Dorsolateral prefrontal cortex (tissue), 118 donors: ENCODE results near the gene C6orf47. TPM values are rescaled to one million over a fixed set of nuclear protein-coding genes. Genes with fewer than 3 reads are reported as not detected.

Experiments
- microRNA-seq, 43 experiments: library from miRNA; unstranded; fragments of <30 nt; microRNA quantifications; one replicate each; pipeline ENCODE4 v1.2.0, GENCODE V29; 2022
- total RNA-seq, 120 experiments: library from RNA; stranded (reverse); gene quantifications; one replicate each; pipeline versions ENCODE4 v1.2.3 to v1.2.4, GENCODE V29; 2022

C6orf47 gene
- total RNA-seq, 120 experiments from 2014 or later, result 10.7 to 19.7 (median 13.8) TPM

Small RNA genes within 50 kb of the gene (microRNA-seq; reads per million reads assigned to microRNA genes)
- gene MIR4646, result 0.70 to 10.0 (median 3.9) reads per million in 43 experiments
- 0 to 3.1 (median 0.42) reads per million in 43 experiments for gene MIR6832

Other genes with a start within 250 kb of the C6orf47 start
- 1 to 10 TPM in 84 of 120 experiments, under 1 TPM in 34, not detected in 2; 0.20 to 5.9 (median 1.4) TPM for gene MICB, start 162.6 kb downstream of the C6orf47 start, total RNA-seq
- not detected for gene MCCD1, start 131.8 kb downstream of the C6orf47 start, total RNA-seq
- 100 to 1,000 TPM; 154 to 265 (median 191) TPM for gene DDX39B, start 118.8 kb downstream of the C6orf47 start, total RNA-seq
- 100 to 1,000 TPM in 118 of 120 experiments, 10 to 100 TPM in 2; 80.0 to 352 (median 250) TPM for gene ATP6V1G2, start 114.2 kb downstream of the C6orf47 start, total RNA-seq
- 10 to 100 TPM; 13.8 to 27.3 (median 20.1) TPM for gene NFKBIL1, start 113.2 kb downstream of the C6orf47 start, total RNA-seq
- gene LTA, start 88.5 kb downstream of the C6orf47 start, total RNA-seq, result 1 to 10 TPM in 4 of 120 experiments, under 1 TPM in 44, not detected in 72; 0.30 to 1.9 (median 0.53) TPM
- 1 to 10 TPM in 5 of 120 experiments, under 1 TPM in 34, not detected in 81; 0.23 to 1.3 (median 0.41) TPM for gene TNF, start 85.2 kb downstream of the C6orf47 start, total RNA-seq
- 1 to 10 TPM in 33 of 120 experiments, under 1 TPM in 37, not detected in 50; 0.36 to 2.6 (median 0.98) TPM for gene LTB, start 78.4 kb downstream of the C6orf47 start, total RNA-seq
- 10 to 100 TPM in 51 of 120 experiments, 1 to 10 TPM in 69; 2.0 to 32.2 (median 9.3) TPM for gene LST1, start 74.5 kb downstream of the C6orf47 start, total RNA-seq
- gene NCR3, start 67.8 kb downstream of the C6orf47 start, total RNA-seq, result 1 to 10 TPM in 4 of 120 experiments, under 1 TPM in 3, not detected in 113; 0.69 to 1.9 (median 1.1) TPM
- 10 to 100 TPM in 90 of 120 experiments, 1 to 10 TPM in 30; 1.8 to 89.3 (median 13.8) TPM for gene AIF1, start 45.5 kb downstream of the C6orf47 start, total RNA-seq
- gene PRRC2A, start 40.1 kb downstream of the C6orf47 start, total RNA-seq, result 100 to 1,000 TPM; 158 to 273 (median 188) TPM
- gene BAG6, start 8.1 kb downstream of the C6orf47 start, total RNA-seq, result 100 to 1,000 TPM; 144 to 262 (median 206) TPM
- 1 to 10 TPM in 90 of 120 experiments, under 1 TPM in 22, not detected in 8; 0.56 to 5.0 (median 1.7) TPM for gene APOM, start 4.9 kb downstream of the C6orf47 start, total RNA-seq
- 10 to 100 TPM; 10.3 to 24.2 (median 15.8) TPM for gene GPANK1, start 4.2 kb upstream of the C6orf47 start, total RNA-seq
- 100 to 1,000 TPM in 112 of 120 experiments, 10 to 100 TPM in 8; 85.2 to 151 (median 118) TPM for gene CSNK2B, start 5.3 kb upstream of the C6orf47 start, total RNA-seq
- gene LY6G5B, start 9.2 kb upstream of the C6orf47 start, total RNA-seq, result 10 to 100 TPM in 107 of 120 experiments, 1 to 10 TPM in 13; 6.4 to 36.1 (median 14.8) TPM
- gene LY6G5C, start 20.3 kb upstream of the C6orf47 start, total RNA-seq, result 10 to 100 TPM in 12 of 120 experiments, 1 to 10 TPM in 108; 1.3 to 14.3 (median 6.4) TPM
- 10 to 100 TPM; 43.5 to 81.1 (median 56.8) TPM for gene ABHD16A, start 42.5 kb upstream of the C6orf47 start, total RNA-seq
- not detected for gene LY6G6F, start 46.1 kb upstream of the C6orf47 start, total RNA-seq
- 1 to 10 TPM in 3 of 120 experiments, not detected in 117; 1.6 to 2.9 (median 1.7) TPM for gene LY6G6D, start 54.6 kb upstream of the C6orf47 start, total RNA-seq
- 1 to 10 TPM in 1 of 120 experiments, under 1 TPM in 10, not detected in 109; 0.42 to 1.3 (median 0.57) TPM for gene LY6G6C, start 61.0 kb upstream of the C6orf47 start, total RNA-seq
- 1 to 10 TPM in 1 of 120 experiments, under 1 TPM in 37, not detected in 82; 0.19 to 1.1 (median 0.37) TPM for gene MPIG6B, start 62.6 kb upstream of the C6orf47 start, total RNA-seq
- 10 to 100 TPM; 14.5 to 68.4 (median 29.2) TPM for gene DDAH2, start 68.5 kb upstream of the C6orf47 start, total RNA-seq
- gene CLIC1, start 75.8 kb upstream of the C6orf47 start, total RNA-seq, result 10 to 100 TPM in 119 of 120 experiments, 1 to 10 TPM in 1; 6.1 to 85.5 (median 25.3) TPM
- gene MSH5, start 79.2 kb upstream of the C6orf47 start, total RNA-seq, result 10 to 100 TPM in 56 of 120 experiments, 1 to 10 TPM in 63, under 1 TPM in 1; 0.83 to 23.4 (median 9.7) TPM
- gene SAPCD1, start 101.9 kb upstream of the C6orf47 start, total RNA-seq, result 1 to 10 TPM in 92 of 120 experiments, under 1 TPM in 10, not detected in 18; 0.54 to 7.7 (median 1.9) TPM
- 10 to 100 TPM in 116 of 120 experiments, 1 to 10 TPM in 4; 5.9 to 42.6 (median 21.4) TPM for gene VWA7, start 116.5 kb upstream of the C6orf47 start, total RNA-seq
- 10 to 100 TPM; 36.7 to 78.7 (median 56.4) TPM for gene VARS1, start 135.0 kb upstream of the C6orf47 start, total RNA-seq
- 10 to 100 TPM; 14.4 to 37.9 (median 25.8) TPM for gene LSM2, start 146.2 kb upstream of the C6orf47 start, total RNA-seq
- 10 to 100 TPM in 3 of 120 experiments, 1 to 10 TPM in 117; 3.0 to 12.0 (median 5.5) TPM for gene HSPA1L, start 154.5 kb upstream of the C6orf47 start, total RNA-seq
- 1,000 to 10,000 TPM in 12 of 120 experiments, 100 to 1,000 TPM in 96, 10 to 100 TPM in 12; 73.4 to 4,082 (median 220) TPM for gene HSPA1A, start 154.8 kb upstream of the C6orf47 start, total RNA-seq
- gene HSPA1B, start 167.0 kb upstream of the C6orf47 start, total RNA-seq, result 1,000 to 10,000 TPM in 12 of 120 experiments, 100 to 1,000 TPM in 108; 119 to 3,588 (median 260) TPM
- 10 to 100 TPM; 16.0 to 38.4 (median 27.6) TPM for gene NEU1, start 202.0 kb upstream of the C6orf47 start, total RNA-seq
- gene SLC44A4, start 218.2 kb upstream of the C6orf47 start, total RNA-seq, result 1 to 10 TPM in 1 of 120 experiments, under 1 TPM in 4, not detected in 115; 0.18 to 1.7 (median 0.26) TPM
- gene EHMT2, start 236.9 kb upstream of the C6orf47 start, total RNA-seq, result 100 to 1,000 TPM in 8 of 120 experiments, 10 to 100 TPM in 112; 63.4 to 111 (median 85.5) TPM
- gene ZBTB12, start 241.3 kb upstream of the C6orf47 start, total RNA-seq, result 10 to 100 TPM in 15 of 120 experiments, 1 to 10 TPM in 105; 3.7 to 13.7 (median 7.6) TPM